ENCODE results near the gene KRTAP5-2.
"Not testable (repeated sequence)": the region's sequence is repeated elsewhere in the genome, so short reads cannot be mapped to it uniquely, and the experiment has no call there.

Gene KRTAP5-2

DNA sequence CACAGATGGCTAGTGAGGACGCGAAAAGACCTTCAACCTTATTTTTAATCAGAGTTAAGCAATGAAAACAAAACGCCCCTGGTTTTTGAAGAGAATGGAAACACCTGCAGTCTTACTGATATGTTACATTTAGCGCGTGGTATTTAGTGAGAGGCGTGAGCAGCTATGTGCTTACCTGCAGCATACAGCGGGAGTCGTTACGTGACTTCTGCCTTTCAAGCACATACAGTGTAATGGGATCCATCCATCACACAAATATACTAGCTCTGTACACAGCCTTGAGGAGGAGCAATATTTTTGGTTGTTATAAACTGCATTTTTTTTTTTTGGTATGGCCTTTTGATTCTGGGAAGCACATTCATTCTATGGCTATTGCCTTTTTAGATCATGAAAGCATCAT lies 5.5 kb downstream of the KRTAP5-2 start:
- H3K4me3 ChIP-seq (ENCODE audit: low read length) = no peak overlapping the region
- DNase-seq (ENCODE audit: low read depth) = no peak
- TF ChIP-seq, protein P1, sequence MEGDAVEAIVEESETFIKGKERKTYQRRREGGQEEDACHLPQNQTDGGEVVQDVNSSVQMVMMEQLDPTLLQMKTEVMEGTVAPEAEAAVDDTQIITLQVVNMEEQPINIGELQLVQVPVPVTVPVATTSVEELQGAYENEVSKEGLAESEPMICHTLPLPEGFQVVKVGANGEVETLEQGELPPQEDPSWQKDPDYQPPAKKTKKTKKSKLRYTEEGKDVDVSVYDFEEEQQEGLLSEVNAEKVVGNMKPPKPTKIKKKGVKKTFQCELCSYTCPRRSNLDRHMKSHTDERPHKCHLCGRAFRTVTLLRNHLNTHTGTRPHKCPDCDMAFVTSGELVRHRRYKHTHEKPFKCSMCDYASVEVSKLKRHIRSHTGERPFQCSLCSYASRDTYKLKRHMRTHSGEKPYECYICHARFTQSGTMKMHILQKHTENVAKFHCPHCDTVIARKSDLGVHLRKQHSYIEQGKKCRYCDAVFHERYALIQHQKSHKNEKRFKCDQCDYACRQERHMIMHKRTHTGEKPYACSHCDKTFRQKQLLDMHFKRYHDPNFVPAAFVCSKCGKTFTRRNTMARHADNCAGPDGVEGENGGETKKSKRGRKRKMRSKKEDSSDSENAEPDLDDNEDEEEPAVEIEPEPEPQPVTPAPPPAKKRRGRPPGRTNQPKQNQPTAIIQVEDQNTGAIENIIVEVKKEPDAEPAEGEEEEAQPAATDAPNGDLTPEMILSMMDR (conservative IDR thresholded peaks at IDR 0.05; ENCODE audit: low read depth, low read length) = no peak

DNA sequence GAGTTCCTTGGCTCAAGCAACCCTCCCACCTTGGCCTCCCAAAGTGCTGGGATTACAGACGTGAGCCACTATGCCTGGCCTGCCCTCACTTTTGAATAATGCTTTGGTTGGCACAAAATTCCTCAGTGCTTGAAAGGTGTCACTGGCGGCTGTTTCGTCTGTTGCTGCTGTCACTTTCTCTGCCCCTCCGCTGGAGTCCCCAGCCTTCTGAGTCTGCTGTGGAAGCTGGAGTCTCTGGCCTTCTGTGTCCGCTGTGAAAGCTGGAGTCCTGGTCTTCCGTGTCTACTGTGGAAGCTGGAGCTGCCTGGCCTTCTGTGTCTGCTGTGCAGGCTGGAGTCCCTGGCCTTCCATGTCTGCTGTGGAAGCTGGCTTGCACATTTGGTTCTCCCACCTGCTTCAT lies 8.1 kb downstream of the KRTAP5-2 start:
- H3K4me3 ChIP-seq (ENCODE audit: low read length) = no peak overlapping the region
- no peak for DNase-seq (ENCODE audit: low read depth)
- TF ChIP-seq, protein P1 (conservative IDR thresholded peaks at IDR 0.05; ENCODE audit: low read depth, low read length) = no peak

DNA sequence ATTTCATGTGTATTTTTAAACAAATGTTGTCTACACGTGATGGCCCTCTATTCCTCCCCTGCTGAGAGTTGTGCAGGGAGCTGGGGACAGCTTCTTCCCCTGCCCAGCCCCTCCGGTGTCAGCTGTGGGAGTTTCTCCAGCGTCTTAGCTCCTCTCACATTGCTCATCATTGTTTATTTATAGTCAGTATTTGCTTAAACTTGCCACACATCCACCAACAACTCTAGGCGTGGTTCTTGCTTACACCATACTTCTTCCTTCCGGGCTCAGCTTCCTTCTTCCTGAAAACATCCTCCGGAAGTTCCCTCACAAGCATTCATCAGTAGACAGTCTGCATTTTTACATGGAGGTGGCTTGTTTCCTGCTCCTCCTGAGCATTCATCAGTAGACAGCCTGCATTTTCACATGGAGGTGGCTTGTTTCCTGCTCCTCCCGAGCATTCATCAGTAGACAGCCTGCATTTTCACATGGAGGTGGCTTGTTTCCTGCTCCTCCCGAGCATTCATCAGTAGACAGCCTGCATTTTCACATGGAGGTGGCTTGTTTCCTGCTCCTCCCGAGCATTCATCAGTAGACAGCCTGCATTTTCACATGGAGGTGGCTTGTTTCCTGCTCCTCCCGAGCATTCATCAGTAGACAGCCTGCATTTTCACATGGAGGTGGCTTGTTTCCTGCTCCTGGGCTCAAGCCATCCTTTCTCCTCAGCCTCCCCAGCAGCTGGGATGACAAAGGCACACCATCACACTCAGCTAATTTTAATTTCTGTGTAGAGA lies 8.7 kb downstream of the KRTAP5-2 start:
- not testable (repeated sequence) for DNase-seq (ENCODE audit: low read depth); H3K4me3 ChIP-seq (ENCODE audit: low read length)

DNA sequence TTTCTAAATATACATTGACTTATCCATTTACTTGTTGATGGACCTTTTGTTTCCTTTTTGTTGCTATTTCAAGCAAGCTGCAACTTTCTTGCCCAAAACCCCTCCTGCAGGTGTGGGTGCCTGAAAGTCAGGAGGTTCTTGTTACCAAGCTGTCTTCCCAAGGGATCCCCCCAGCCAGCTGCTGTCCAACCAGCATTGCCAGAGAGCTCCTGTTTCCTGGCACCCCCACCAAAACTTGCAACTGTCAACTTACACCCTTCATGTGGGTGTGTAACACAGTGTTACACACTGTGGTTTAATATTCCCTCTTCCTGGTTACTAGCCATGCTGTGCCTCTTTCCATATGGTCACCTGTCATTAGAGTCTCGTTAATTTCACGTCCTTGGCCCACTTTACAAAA lies 11.4 kb downstream of the KRTAP5-2 start:
- DNase-seq (ENCODE audit: low read depth) = no peak

DNA sequence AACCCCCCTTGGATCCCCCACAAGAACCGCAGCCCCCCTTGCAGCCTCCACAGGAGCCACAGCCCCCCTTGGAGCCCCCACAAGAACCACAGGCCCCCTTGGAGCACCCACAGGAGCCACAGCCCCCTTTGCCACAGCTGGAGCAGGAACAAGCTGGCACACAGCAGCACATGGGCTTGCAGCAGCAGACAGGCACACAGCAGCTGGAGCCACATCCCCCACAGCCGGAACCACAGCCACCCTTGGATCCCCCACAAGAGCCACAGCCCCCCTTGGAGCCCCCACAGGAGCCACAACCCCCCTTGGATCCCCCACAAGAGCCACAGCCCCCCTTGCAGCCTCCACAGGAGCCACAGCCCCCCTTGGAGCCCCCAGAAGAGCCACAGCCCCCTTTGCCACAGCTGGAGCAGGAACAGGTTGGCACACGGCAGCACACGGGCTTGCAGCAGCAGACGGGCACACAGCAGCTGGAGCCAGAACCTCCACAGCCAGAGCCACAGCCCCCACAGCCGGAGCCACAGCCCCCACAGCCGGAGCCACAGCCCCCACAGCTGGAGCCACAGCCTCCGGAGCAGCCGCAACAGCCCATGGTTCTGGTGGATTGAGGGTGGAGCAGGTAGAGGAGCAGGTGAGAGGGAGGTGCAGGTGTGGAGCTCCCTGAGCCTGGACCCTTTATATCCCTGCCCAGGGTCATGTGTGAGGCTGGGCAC lies 13.3 kb downstream of the KRTAP5-2 start, which contains the start of gene KRTAP5-1:
Gene KRTAP5-1, minus strand, starts transcription at position 623 of the 710 bp plus-strand sequence. Its CDS starts 34 bp downstream, at position 589.
- DNase-seq (ENCODE audit: low read depth); H3K4me3 ChIP-seq (ENCODE audit: low read length): not testable (repeated sequence)

More for the DNA sequence above, 11.4 kb downstream of the KRTAP5-2 start:
- H3K4me3 ChIP-seq (ENCODE audit: low read length) = no peak overlapping the region
- TF ChIP-seq, protein P1 (conservative IDR thresholded peaks at IDR 0.05; ENCODE audit: low read depth, low read length) = no peak

DNA sequence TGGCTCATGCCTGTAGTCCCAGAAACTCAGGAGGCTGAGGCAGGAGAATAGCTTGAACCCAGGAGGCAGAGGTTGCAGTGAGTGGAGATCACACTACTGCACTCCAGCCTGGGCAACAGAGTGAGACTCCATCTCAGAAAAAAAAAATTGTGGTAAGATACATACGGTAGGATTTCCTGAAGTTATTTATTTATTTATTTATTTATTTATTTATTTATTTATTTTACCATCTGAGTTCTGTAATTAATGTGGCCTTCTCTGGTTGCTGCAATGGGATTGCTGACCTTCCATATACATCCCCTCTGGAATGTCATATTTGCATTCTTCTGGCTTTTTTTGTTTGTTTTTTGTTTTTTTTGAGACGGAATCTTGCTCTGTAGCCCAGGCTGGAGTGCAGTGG lies 15.2 kb downstream of the KRTAP5-2 start:
- not testable (repeated sequence) for H3K4me3 ChIP-seq (ENCODE audit: low read length); DNase-seq (ENCODE audit: low read depth)

DNA sequence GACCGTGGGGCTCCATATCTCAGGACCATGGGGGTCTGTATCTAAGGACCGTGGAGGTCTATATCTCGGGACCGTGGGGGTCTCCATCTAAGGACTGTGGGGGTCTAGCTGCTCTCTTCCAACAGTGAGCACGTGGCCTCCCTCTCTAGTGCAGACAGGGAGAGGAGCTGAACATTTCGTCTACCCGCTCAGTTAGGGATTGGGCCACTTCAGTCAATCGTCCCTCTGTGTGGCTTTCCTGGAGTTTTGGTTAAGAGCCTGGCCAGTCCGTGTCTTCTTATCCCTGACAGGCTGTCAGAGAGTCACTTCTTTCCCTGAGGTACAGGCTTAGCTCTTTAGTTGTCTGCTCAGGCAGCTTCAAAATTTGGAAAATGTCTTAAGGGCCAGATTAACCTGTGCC lies 16.1 kb downstream of the KRTAP5-2 start:
- DNase-seq (ENCODE audit: low read depth) = no peak
- no peak overlapping the region for H3K4me3 ChIP-seq (ENCODE audit: low read length)
- TF ChIP-seq, protein P1 (conservative IDR thresholded peaks at IDR 0.05; ENCODE audit: low read depth, low read length) = no peak

DNA sequence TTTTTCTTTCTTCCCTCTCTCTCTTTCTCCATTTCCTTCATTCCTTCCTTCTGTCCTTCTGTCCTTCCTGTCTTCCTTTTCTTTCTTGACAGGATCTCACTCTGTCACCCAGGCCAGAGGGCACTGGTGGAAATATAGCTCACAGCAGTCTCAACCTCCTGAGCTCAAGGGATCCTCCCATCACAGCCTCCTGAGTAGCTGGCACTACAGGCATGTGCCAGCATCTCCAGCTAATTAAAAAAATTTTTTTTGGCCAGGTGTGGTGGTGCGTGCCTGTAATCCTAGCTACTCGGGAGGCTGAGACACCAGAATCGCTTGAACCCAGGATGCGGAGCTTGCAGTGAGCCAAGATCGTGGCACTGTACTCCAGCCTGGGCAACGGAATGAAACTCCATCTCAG lies 21.3 kb downstream of the KRTAP5-2 start:
- TF ChIP-seq, protein P1 (conservative IDR thresholded peaks at IDR 0.05; ENCODE audit: low read depth, low read length) = no peak
- no peak overlapping the region for H3K4me3 ChIP-seq (ENCODE audit: low read length)
- DNase-seq (ENCODE audit: low read depth) = no peak

DNA sequence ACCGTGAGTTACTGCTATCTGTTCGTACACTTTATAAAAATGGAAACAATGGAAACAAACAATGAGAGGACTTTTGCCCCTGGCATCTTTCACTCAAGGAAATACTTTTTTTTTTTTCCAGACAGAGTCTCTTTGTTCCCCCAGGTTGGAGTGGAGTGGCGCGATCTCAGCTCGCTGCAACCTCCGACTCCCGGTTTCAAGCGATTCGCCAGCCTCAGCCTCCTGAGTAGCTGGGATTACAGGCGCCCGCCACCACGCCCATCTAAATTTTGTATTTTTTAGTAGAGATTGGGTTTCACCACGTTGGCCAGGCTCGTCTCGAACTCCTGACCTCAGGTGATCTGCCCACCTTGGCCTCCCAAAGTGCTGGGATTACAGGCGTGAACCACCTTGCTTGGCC lies 22.3 kb downstream of the KRTAP5-2 start:
- not testable (repeated sequence) for DNase-seq (ENCODE audit: low read depth); H3K4me3 ChIP-seq (ENCODE audit: low read length)

All from retinal pigment epithelial cell (primary cell).